EL (cell line): ENCODE data around the gene TCFL5.

Experiments used
- DNase-seq: peaks from one replicate; pipeline ENCODE4 v3.0.0-alpha.2; 2016

The TCFL5 gene

GRCh38 chr20:62808211-62808865, 53.3 kb downstream of the TCFL5 start:
- DNase-seq: peak; percentile 66

GRCh38 chr20:62807444-62808210, 54.0 kb downstream of the TCFL5 start:
- no peak for DNase-seq

GRCh38 chr20:62806383-62807050, 55.1 kb downstream of the TCFL5 start:
- no peak for DNase-seq

- peak; percentile 29 for DNase-seq
Observed at GRCh38 chr20:62805711-62806382, 55.8 kb downstream of the TCFL5 start.

GRCh38 chr20:62805155-62805710, 56.4 kb downstream of the TCFL5 start:
- DNase-seq: no peak

- peak; percentile 64 for DNase-seq
Observed at GRCh38 chr20:62804627-62805154, 56.9 kb downstream of the TCFL5 start, which contains the start of gene OGFR. Gene OGFR (plus strand): TSS chr20:62804835. CDS start chr20:62804860, 25 bp downstream.

- no peak for DNase-seq
Observed at GRCh38 chr20:62804021-62804626, 57.5 kb downstream of the TCFL5 start.

- no peak for DNase-seq
Observed at GRCh38 chr20:62802026-62802712, 59.5 kb downstream of the TCFL5 start.

GRCh38 chr20:62801284-62802010, 60.2 kb downstream of the TCFL5 start:
- no peak for DNase-seq

- DNase-seq: no peak
Observed at GRCh38 chr20:62800314-62801259, 61.0 kb downstream of the TCFL5 start.

GRCh38 chr20:62799873-62800272, 61.7 kb downstream of the TCFL5 start:
- DNase-seq: no peak

- no peak for DNase-seq
Observed at GRCh38 chr20:62799459-62799858, 62.2 kb downstream of the TCFL5 start.

GRCh38 chr20:62799036-62799435, 62.6 kb downstream of the TCFL5 start:
- DNase-seq: no peak

GRCh38 chr20:62797671-62798532, 63.7 kb downstream of the TCFL5 start:
- DNase-seq: no peak

GRCh38 chr20:62796699-62797491, 64.7 kb downstream of the TCFL5 start:
- no peak for DNase-seq

GRCh38 chr20:62795023-62795761, 66.4 kb downstream of the TCFL5 start:
- peak; percentile 66 for DNase-seq
